NCI-H2171 treated with DMSO at 0.1 percent for 48 hours (cell line): Measurements from ENCODE around the gene MTUS2.

Source experiments
- DNase-seq: peaks from one replicate; lab custom pipeline; 2025; lab: John Stamatoyannopoulos, UW

The MTUS2 gene

GRCh38 chr13:28859069-28859468 lies 38.9 kb downstream of the MTUS2 start:
- no peak for DNase-seq

GRCh38 chr13:28859717-28860116 lies 39.6 kb downstream of the MTUS2 start:
- no peak for DNase-seq

- no peak for DNase-seq
Observed at GRCh38 chr13:28864544-28864943, 44.4 kb downstream of the MTUS2 start.

- DNase-seq, result no peak
Observed at GRCh38 chr13:28865149-28865744, 45.1 kb downstream of the MTUS2 start.

GRCh38 chr13:28865951-28866350 lies 45.8 kb downstream of the MTUS2 start:
- DNase-seq, result no peak

- DNase-seq, result no peak
Observed at GRCh38 chr13:28866932-28867331, 46.8 kb downstream of the MTUS2 start.

GRCh38 chr13:28867564-28867963 lies 47.4 kb downstream of the MTUS2 start:
- DNase-seq, result no peak

GRCh38 chr13:28872427-28873176 lies 52.5 kb downstream of the MTUS2 start:
- DNase-seq, result no peak

GRCh38 chr13:28875846-28876615 lies 55.9 kb downstream of the MTUS2 start:
- DNase-seq, result no peak

GRCh38 chr13:28877408-28877807 lies 57.3 kb downstream of the MTUS2 start:
- DNase-seq, result no peak

GRCh38 chr13:28885181-28885580 lies 65.0 kb downstream of the MTUS2 start:
- DNase-seq, result no peak

- no peak for DNase-seq
Observed at GRCh38 chr13:28889086-28889732, 69.1 kb downstream of the MTUS2 start.

- DNase-seq, result no peak
Observed at GRCh38 chr13:28890712-28891111, 70.6 kb downstream of the MTUS2 start.

- no peak for DNase-seq
Observed at GRCh38 chr13:28918030-28918429, 97.9 kb downstream of the MTUS2 start.

- DNase-seq, result no peak
Observed at GRCh38 chr13:28922341-28922740, 102.2 kb downstream of the MTUS2 start.

- DNase-seq, result no peak
Observed at GRCh38 chr13:28935104-28935503, 115.0 kb downstream of the MTUS2 start.

GRCh38 chr13:28942906-28943305 lies 122.8 kb downstream of the MTUS2 start:
- no peak for DNase-seq

GRCh38 chr13:28953714-28954418 lies 133.7 kb downstream of the MTUS2 start:
- DNase-seq, result no peak

GRCh38 chr13:28954419-28954725 lies 134.2 kb downstream of the MTUS2 start:
- DNase-seq, result no peak

- no peak for DNase-seq
Observed at GRCh38 chr13:28954810-28955209, 134.7 kb downstream of the MTUS2 start.

GRCh38 chr13:28955264-28955966 lies 135.3 kb downstream of the MTUS2 start:
- no peak for DNase-seq
